Effector memory CD8-positive, alpha-beta T cell (primary cell): ENCODE measurements around the gene MEI1.
A peak's percentile ranks its signal among the peaks of the same experiment; 100 is the strongest.
"Not testable (repeated sequence)": the region's sequence is repeated elsewhere in the genome, so short reads cannot be mapped to it uniquely, and the experiment has no call there.

ENCODE experiments used
- ATAC-seq: fragments of 150-1000 bp; cut with Tn5 transposase; replicated peaks from 2 replicates; pipeline ENCODE4 v1.10.0; 2021; ENCODE audit warnings: mild to moderate bottlenecking, moderate library complexity
- DNase-seq, 3 experiments: peaks; one replicate each; pipeline ENCODE4 v3.0.0; 2021
- H3K27ac Mint-ChIP-seq, 2 donors: one replicate each; pipeline ENCODE4 v1.8.0; 2022; ENCODE audit warnings: mild to moderate bottlenecking in 2 of 2, mixed read lengths in 2 of 2, moderate library complexity in 2 of 2
- H3K27me3 Mint-ChIP-seq, 2 donors: one replicate each; pipeline ENCODE4 v1.8.0; 2022; ENCODE audit warnings: mixed read lengths in 2 of 2
- H3K36me3 Mint-ChIP-seq: one replicate; pipeline ENCODE4 v1.8.0; 2022; ENCODE audit warnings: mild to moderate bottlenecking, moderate library complexity, mixed read lengths; ENCODE audit not compliant: insufficient read depth
- H3K4me1 Mint-ChIP-seq, 2 donors: one replicate each; pipeline ENCODE4 v1.8.0; 2022; ENCODE audit warnings: low read depth in 2 of 2, mixed read lengths in 2 of 2
- H3K4me3 Mint-ChIP-seq, 2 donors: one replicate each; pipeline ENCODE4 v1.8.0; 2022; ENCODE audit warnings: mild to moderate bottlenecking in 2 of 2, mixed read lengths in 2 of 2, moderate library complexity in 2 of 2
- H3K9me3 Mint-ChIP-seq, 2 donors: one replicate each; pipeline ENCODE4 v1.8.0; 2022; ENCODE audit warnings: mixed read lengths in 2 of 2
- total RNA-seq, 9 experiments: gene quantifications; one replicate each; lab custom pipeline; 2026; lab: John Stamatoyannopoulos, UW

The MEI1 gene
- 15.3 to 49.4 (median 39.7) reads per million in 9 experiments for total RNA-seq

GRCh38 chr22:41699264-41700107, at the start of gene MEI1:
MEI1 (plus strand) TSS chr22:41699503; CDS start chr22:41699539, 36 bp downstream.
- ATAC-seq (peak; percentile 66), DNase-seq (peak; percentile 63 to 79 (median 76))
- Mint-ChIP-seq H3K36me3 (peaks cover 11% of the 10 kb centered on the region), H3K4me1 (peaks cover 6 to 9% of the 10 kb centered on the region in 2 donors), H3K4me3 (peak within 1 kb of the TSS; percentile 60 to 68), H3K9me3 (no peaks in the 10 kb centered on the region), H3K27me3 (no peaks in the 10 kb centered on the region), H3K27ac (peak within 1 kb of the TSS; percentile 18 to 67)

- Mint-ChIP-seq H3K4me3 (no peak overlapping the region), H3K27me3 (no peaks in the 10 kb centered on the region), H3K27ac (no peak overlapping the region), H3K9me3 (no peaks in the 10 kb centered on the region), H3K4me1 (no peaks in the 10 kb centered on the region), H3K36me3 (peaks cover 96% of the 10 kb centered on the region)
- ATAC-seq (no peak), DNase-seq (no peak)
Observed at GRCh38 chr22:41650229-41650628, 49.1 kb upstream of the MEI1 start.

- no peaks in the 10 kb centered on the region for H3K4me1 Mint-ChIP-seq
- H3K36me3 Mint-ChIP-seq, result peaks cover 96% of the 10 kb centered on the region
- DNase-seq, result no peak
- no peak for ATAC-seq
- no peaks in the 10 kb centered on the region for H3K27me3 Mint-ChIP-seq
- no peak overlapping the region for H3K27ac Mint-ChIP-seq
- H3K9me3 Mint-ChIP-seq, result no peaks in the 10 kb centered on the region
- H3K4me3 Mint-ChIP-seq, result no peak overlapping the region
Observed at GRCh38 chr22:41650821-41651220, 48.5 kb upstream of the MEI1 start.

- Mint-ChIP-seq H3K4me1 (no peaks in the 10 kb centered on the region), H3K9me3 (no peaks in the 10 kb centered on the region), H3K4me3 (no peak overlapping the region), H3K27ac (no peak overlapping the region), H3K36me3 (peaks cover 99% of the 10 kb centered on the region), H3K27me3 (no peaks in the 10 kb centered on the region)
- no peak for ATAC-seq
- DNase-seq, result no peak
Observed at GRCh38 chr22:41654322-41654721, 45.0 kb upstream of the MEI1 start.

GRCh38 chr22:41656556-41656955, 42.7 kb upstream of the MEI1 start:
- peaks cover 99% of the 10 kb centered on the region for H3K36me3 Mint-ChIP-seq
- no peak for ATAC-seq
- H3K27ac Mint-ChIP-seq, result no peak overlapping the region
- H3K27me3 Mint-ChIP-seq, result no peaks in the 10 kb centered on the region
- no peak overlapping the region for H3K4me3 Mint-ChIP-seq
- DNase-seq, result no peak
- peaks cover 0 to 4% of the 10 kb centered on the region in 2 donors for H3K4me1 Mint-ChIP-seq
- no peaks in the 10 kb centered on the region for H3K9me3 Mint-ChIP-seq

- Mint-ChIP-seq H3K4me1 (peaks cover 0 to 4% of the 10 kb centered on the region in 2 donors), H3K4me3 (no peak overlapping the region), H3K27me3 (no peaks in the 10 kb centered on the region), H3K9me3 (no peaks in the 10 kb centered on the region), H3K27ac (no peak overlapping the region), H3K36me3 (peaks cover 96% of the 10 kb centered on the region)
- ATAC-seq, result no peak
- no peak for DNase-seq
Observed at GRCh38 chr22:41657709-41658108, 41.6 kb upstream of the MEI1 start.

- no peak overlapping the region for H3K4me3 Mint-ChIP-seq
- peaks cover 0 to 4% of the 10 kb centered on the region in 2 donors for H3K4me1 Mint-ChIP-seq
- H3K27ac Mint-ChIP-seq, result no peak overlapping the region
- no peaks in the 10 kb centered on the region for H3K27me3 Mint-ChIP-seq
- H3K9me3 Mint-ChIP-seq, result no peaks in the 10 kb centered on the region
- ATAC-seq (no peak), DNase-seq (no peak)
- peaks cover 96% of the 10 kb centered on the region for H3K36me3 Mint-ChIP-seq
Observed at GRCh38 chr22:41658869-41659268, 40.4 kb upstream of the MEI1 start.

- H3K9me3 Mint-ChIP-seq, result no peaks in the 10 kb centered on the region
- no peak for DNase-seq
- H3K4me3 Mint-ChIP-seq, result no peak overlapping the region
- no peak for ATAC-seq
- H3K36me3 Mint-ChIP-seq, result peaks cover 93% of the 10 kb centered on the region
- H3K27me3 Mint-ChIP-seq, result no peaks in the 10 kb centered on the region
- peaks cover 0 to 4% of the 10 kb centered on the region in 2 donors for H3K4me1 Mint-ChIP-seq
- peak overlapping the region in 1 of 2 donors; percentile 60 for H3K27ac Mint-ChIP-seq
Observed at GRCh38 chr22:41659941-41660340, 39.4 kb upstream of the MEI1 start.

GRCh38 chr22:41660416-41660815, 38.9 kb upstream of the MEI1 start:
- Mint-ChIP-seq H3K4me3 (no peak overlapping the region), H3K27ac (peak overlapping the region; percentile 36 to 60), H3K27me3 (no peaks in the 10 kb centered on the region), H3K36me3 (peaks cover 90% of the 10 kb centered on the region), H3K4me1 (peaks cover 0 to 4% of the 10 kb centered on the region in 2 donors), H3K9me3 (no peaks in the 10 kb centered on the region)
- no peak for ATAC-seq
- no peak for DNase-seq

GRCh38 chr22:41661088-41661487, 38.2 kb upstream of the MEI1 start:
- no peaks in the 10 kb centered on the region for H3K27me3 Mint-ChIP-seq
- H3K4me1 Mint-ChIP-seq, result peaks cover 0 to 4% of the 10 kb centered on the region in 2 donors
- H3K4me3 Mint-ChIP-seq, result no peak overlapping the region
- ATAC-seq (no peak), DNase-seq (no peak)
- H3K9me3 Mint-ChIP-seq, result no peaks in the 10 kb centered on the region
- peak overlapping the region; percentile 36 to 60 for H3K27ac Mint-ChIP-seq
- H3K36me3 Mint-ChIP-seq, result peaks cover 86% of the 10 kb centered on the region

GRCh38 chr22:41661713-41662112, 37.6 kb upstream of the MEI1 start:
- H3K4me1 Mint-ChIP-seq, result peaks cover 0 to 5% of the 10 kb centered on the region in 2 donors
- no peak for ATAC-seq
- H3K36me3 Mint-ChIP-seq, result peaks cover 86% of the 10 kb centered on the region
- peak overlapping the region; percentile 60 to 66 for H3K27ac Mint-ChIP-seq
- DNase-seq, result no peak
- no peak overlapping the region for H3K4me3 Mint-ChIP-seq
- no peaks in the 10 kb centered on the region for H3K9me3 Mint-ChIP-seq
- H3K27me3 Mint-ChIP-seq, result no peaks in the 10 kb centered on the region

GRCh38 chr22:41663594-41663993, 35.7 kb upstream of the MEI1 start:
- Mint-ChIP-seq H3K27ac (peak overlapping the region in 1 of 2 donors; percentile 66), H3K36me3 (peaks cover 78% of the 10 kb centered on the region), H3K4me1 (peaks cover 2 to 14% of the 10 kb centered on the region in 2 donors)
- not testable (repeated sequence) for H3K4me3 Mint-ChIP-seq, ATAC-seq, H3K27me3 Mint-ChIP-seq, DNase-seq, H3K9me3 Mint-ChIP-seq

GRCh38 chr22:41664490-41664889, 34.8 kb upstream of the MEI1 start:
- DNase-seq, result no peak

GRCh38 chr22:41664951-41665350, 34.4 kb upstream of the MEI1 start:
- Mint-ChIP-seq H3K27me3 (no peaks in the 10 kb centered on the region), H3K36me3 (peaks cover 64% of the 10 kb centered on the region), H3K27ac (peak overlapping the region in 1 of 2 donors; percentile 65), H3K9me3 (no peaks in the 10 kb centered on the region), H3K4me3 (no peak overlapping the region), H3K4me1 (peaks cover 2 to 14% of the 10 kb centered on the region in 2 donors)
- ATAC-seq (no peak), DNase-seq (no peak)

More at GRCh38 chr22:41664490-41664889, 34.8 kb upstream of the MEI1 start:
- H3K4me1 Mint-ChIP-seq, result peaks cover 2 to 14% of the 10 kb centered on the region in 2 donors
- peak overlapping the region; percentile 65 to 66 for H3K27ac Mint-ChIP-seq
- no peaks in the 10 kb centered on the region for H3K27me3 Mint-ChIP-seq
- H3K4me3 Mint-ChIP-seq, result no peak overlapping the region
- peaks cover 69% of the 10 kb centered on the region for H3K36me3 Mint-ChIP-seq
- no peaks in the 10 kb centered on the region for H3K9me3 Mint-ChIP-seq
- ATAC-seq, result no peak
